ENCODE measurements around the gene MAN1B1.
"Not testable (repeated sequence)": the region's sequence is repeated elsewhere in the genome, so short reads cannot be mapped to it uniquely, and the experiment has no call there.

- TF ChIP-seq, protein P1, sequence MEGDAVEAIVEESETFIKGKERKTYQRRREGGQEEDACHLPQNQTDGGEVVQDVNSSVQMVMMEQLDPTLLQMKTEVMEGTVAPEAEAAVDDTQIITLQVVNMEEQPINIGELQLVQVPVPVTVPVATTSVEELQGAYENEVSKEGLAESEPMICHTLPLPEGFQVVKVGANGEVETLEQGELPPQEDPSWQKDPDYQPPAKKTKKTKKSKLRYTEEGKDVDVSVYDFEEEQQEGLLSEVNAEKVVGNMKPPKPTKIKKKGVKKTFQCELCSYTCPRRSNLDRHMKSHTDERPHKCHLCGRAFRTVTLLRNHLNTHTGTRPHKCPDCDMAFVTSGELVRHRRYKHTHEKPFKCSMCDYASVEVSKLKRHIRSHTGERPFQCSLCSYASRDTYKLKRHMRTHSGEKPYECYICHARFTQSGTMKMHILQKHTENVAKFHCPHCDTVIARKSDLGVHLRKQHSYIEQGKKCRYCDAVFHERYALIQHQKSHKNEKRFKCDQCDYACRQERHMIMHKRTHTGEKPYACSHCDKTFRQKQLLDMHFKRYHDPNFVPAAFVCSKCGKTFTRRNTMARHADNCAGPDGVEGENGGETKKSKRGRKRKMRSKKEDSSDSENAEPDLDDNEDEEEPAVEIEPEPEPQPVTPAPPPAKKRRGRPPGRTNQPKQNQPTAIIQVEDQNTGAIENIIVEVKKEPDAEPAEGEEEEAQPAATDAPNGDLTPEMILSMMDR (conservative IDR thresholded peaks at IDR 0.05 in 1 of 2, IDR thresholded peaks at IDR 0.05 in 1 of 2; ENCODE audit: low read depth in 1 of 2, low read length in 2 of 2): not testable (repeated sequence)
- not testable (repeated sequence) for TF ChIP-seq EZH2 (IDR thresholded peaks at IDR 0.05; ENCODE audit: low read length, missing control alignments)
Observed at GRCh38 chr9:137118092-137118603, 31.4 kb downstream of the MAN1B1 start.

All from fibroblast of lung (primary cell).